H1 (cell line): ENCODE measurements around the gene MID1. TPM values are rescaled to one million over a fixed set of nuclear protein-coding genes. Genes with fewer than 3 reads are reported as not detected.

Experiments
- CTCF ChIA-PET: fragments of 300-600 bp; sonication (Branson Sonifier 250); formaldehyde crosslinking; loops from one replicate; lab custom pipeline; 2021; ENCODE audit not compliant: partially characterized antibody; lab: Charles Lee
- POLR2A ChIA-PET: fragments of 300-600 bp; sonication (Branson Sonifier 250); formaldehyde crosslinking; loops from one replicate; lab custom pipeline; 2021; ENCODE audit warnings: inconsistent platforms; ENCODE audit not compliant: partially characterized antibody; lab: Charles Lee
- DNase-seq, 2 experiments: peaks; one replicate each; pipeline versions ENCODE4 v3.0.0 to v3.0.0-alpha.2; 2010 to 2022; ENCODE audit warnings: low spot score in 2 of 2, low read depth in 1 of 2, mixed read lengths in 1 of 2
- FAIRE-seq: peaks from 2 replicates; lab custom pipeline; 2011; peaks lifted over from hg19 to GRCh38; lab: Jason Lieb, UNC
- H2AFZ ChIP-seq: 2 replicates; pipeline ENCODE4 v1.8.1; 2012; ENCODE audit warnings: low read length, inconsistent platforms
- H2AK5ac ChIP-seq: 2 replicates; pipeline ENCODE4 v1.6.1; 2013; ENCODE audit warnings: low read depth, low read length
- H2BK120ac ChIP-seq: replicated peaks from 2 replicates; pipeline ENCODE3; 2013; ENCODE audit warnings: low read depth, low read length, inconsistent platforms
- H2BK12ac ChIP-seq: 2 replicates; pipeline ENCODE4 v1.6.1; 2013; ENCODE audit warnings: low read depth, low read length
- H2BK15ac ChIP-seq: 2 replicates; pipeline ENCODE4 v1.6.1; 2013; ENCODE audit warnings: low read length
- H2BK20ac ChIP-seq: 2 replicates; pipeline ENCODE4 v1.6.1; 2013; ENCODE audit warnings: low read length
- H2BK5ac ChIP-seq: 2 replicates; pipeline ENCODE4 v1.6.1; 2013; ENCODE audit warnings: low read depth, low read length
- H3K14ac ChIP-seq: 2 replicates; pipeline ENCODE4 v1.6.1; 2013; ENCODE audit warnings: inconsistent platforms; ENCODE audit not compliant: insufficient read length
- H3K18ac ChIP-seq: 2 replicates; pipeline ENCODE4 v1.6.1; 2013; ENCODE audit warnings: low read length; ENCODE audit errors: extremely low read depth
- H3K23ac ChIP-seq: 2 replicates; pipeline ENCODE4 v1.6.1; 2013; ENCODE audit warnings: inconsistent platforms; ENCODE audit not compliant: insufficient read length
- H3K23me2 ChIP-seq: 2 replicates; pipeline ENCODE4 v1.6.1; 2013; ENCODE audit warnings: low read depth, low read length
- H3K27ac ChIP-seq: 2 replicates; pipeline ENCODE4 v1.6.1; 2011; ENCODE audit warnings: low read depth, low read length, inconsistent platforms
- H3K27me3 ChIP-seq, 4 experiments: replicated peaks in 1 of 4; 1 replicate in 1 of 4; 2 replicates in 3 of 4; pipeline versions ENCODE4 v1.6.1 to v1.8.1; 2011 to 2013; ENCODE audit warnings: low read length in 3 of 4, mild to moderate bottlenecking in 3 of 4, inconsistent platforms in 2 of 4, mixed read lengths in 2 of 4, moderate library complexity in 1 of 4; ENCODE audit not compliant: control insufficient read depth in 3 of 4, insufficient read depth in 3 of 4; ENCODE audit errors: extremely low read depth in 1 of 4
- H3K36me3 ChIP-seq, 4 experiments: 2 replicates each; pipeline versions ENCODE4 v1.6.1 to v1.8.1; 2011 to 2013; ENCODE audit warnings: mild to moderate bottlenecking in 4 of 4, low read length in 3 of 4, moderate library complexity in 2 of 4, control low read depth in 1 of 4, inconsistent platforms in 1 of 4; ENCODE audit not compliant: insufficient read depth in 4 of 4, control insufficient read depth in 2 of 4
- H3K4ac ChIP-seq: replicated peaks from 2 replicates; pipeline ENCODE3; 2013; ENCODE audit warnings: low read length, low read depth, mixed read lengths, inconsistent platforms; ENCODE audit not compliant: insufficient read length
- H3K4me1 ChIP-seq, 4 experiments: replicated peaks in 1 of 4; 1 replicate in 1 of 4; 2 replicates in 3 of 4; pipeline versions ENCODE4 v1.6.1 to v1.8.1; 2011 to 2013; ENCODE audit warnings: low read length in 3 of 4, inconsistent platforms in 2 of 4, mixed read lengths in 1 of 4; ENCODE audit not compliant: insufficient read depth in 4 of 4, control insufficient read depth in 3 of 4
- H3K4me2 ChIP-seq, 2 experiments: 2 replicates each; pipeline versions ENCODE4 v1.6.1 to v1.8.1; 2011 to 2013; ENCODE audit warnings: low read depth in 2 of 2, low read length in 2 of 2, control low read depth in 1 of 2, inconsistent platforms in 1 of 2, mild to moderate bottlenecking in 1 of 2; ENCODE audit not compliant: insufficient read depth in 1 of 2
- H3K4me3 ChIP-seq, 4 experiments: fragments of 200-600, 300-600 bp in 1 of 4; sonication (generic), shearing (Covaris generic), sonication (Bioruptor Twin) in 1 of 4; 2 replicates each; pipeline versions ENCODE4 v1.5.1 to v1.8.1; 2011 to 2016; ENCODE audit warnings: low read length in 4 of 4, low read depth in 3 of 4, control low read depth in 2 of 4, inconsistent platforms in 2 of 4, mild to moderate bottlenecking in 2 of 4, mixed read lengths in 1 of 4, moderate library complexity in 1 of 4; ENCODE audit not compliant: insufficient read depth in 2 of 4; ENCODE audit errors: extremely low read depth in 1 of 4
- H3K56ac ChIP-seq: replicated peaks from 2 replicates; pipeline ENCODE3; 2013; ENCODE audit warnings: low read depth, mild to moderate bottlenecking, mixed read lengths, low read length, inconsistent platforms; ENCODE audit not compliant: insufficient read length
- H3K79me1 ChIP-seq: 2 replicates; pipeline ENCODE4 v1.6.1; 2013; ENCODE audit warnings: low read depth, low read length, control low read depth
- H3K79me2 ChIP-seq, 2 experiments: 2 replicates each; pipeline versions ENCODE4 v1.6.1 to v1.8.1; 2012 to 2013; ENCODE audit warnings: low read length in 2 of 2, mild to moderate bottlenecking in 2 of 2, inconsistent platforms in 1 of 2; ENCODE audit not compliant: insufficient read depth in 2 of 2, control insufficient read depth in 1 of 2
- H3K9ac ChIP-seq, 4 experiments: replicated peaks in 1 of 4; 1 replicate in 1 of 4; 2 replicates in 3 of 4; pipeline versions ENCODE4 v1.6.1 to v1.8.1; 2011 to 2013; ENCODE audit warnings: low read depth in 3 of 4, low read length in 3 of 4, control low read depth in 2 of 4, mild to moderate bottlenecking in 2 of 4, moderate library complexity in 2 of 4, inconsistent platforms in 1 of 4; ENCODE audit errors: extremely low read depth in 1 of 4
- H3K9me3 ChIP-seq, 2 experiments: 2 replicates each; pipeline versions ENCODE4 v1.6.1 to v1.8.1; 2012 to 2013; ENCODE audit warnings: mild to moderate bottlenecking in 2 of 2, moderate library complexity in 2 of 2, control low read depth in 1 of 2, inconsistent platforms in 1 of 2, low read depth in 1 of 2, low read length in 1 of 2, mixed read lengths in 1 of 2; ENCODE audit not compliant: insufficient read depth in 2 of 2
- H4K20me1 ChIP-seq, 2 experiments: replicated peaks in 1 of 2; 2 replicates each; pipeline versions ENCODE3 to v1.8.1; 2011 to 2013; ENCODE audit warnings: inconsistent platforms in 2 of 2, low read length in 2 of 2, mild to moderate bottlenecking in 1 of 2; ENCODE audit not compliant: insufficient read depth in 2 of 2, control insufficient read depth in 1 of 2
- H4K5ac ChIP-seq: 2 replicates; pipeline ENCODE4 v1.6.1; 2013; ENCODE audit warnings: low read length, low read depth, mixed read lengths, inconsistent platforms; ENCODE audit not compliant: insufficient read length
- H4K8ac ChIP-seq: 2 replicates; pipeline ENCODE4 v1.8.0; 2013; ENCODE audit warnings: mild to moderate bottlenecking, moderate library complexity, low read length, inconsistent platforms; ENCODE audit not compliant: insufficient read depth; ENCODE audit errors: extremely low read depth
- H4K91ac ChIP-seq: replicated peaks from 2 replicates; pipeline ENCODE3; 2013; ENCODE audit warnings: low read length, mixed read lengths, inconsistent platforms; ENCODE audit not compliant: insufficient read length
- FOSL1 ChIP-seq: IDR thresholded peaks from 2 replicates; pipeline ENCODE4 v1.6.1; 2011; ENCODE audit warnings: mild to moderate bottlenecking, low read depth, low read length, moderate library complexity; ENCODE audit not compliant: insufficient read depth
- HDAC2 ChIP-seq, 2 experiments: fragments of 300-600 bp in 1 of 2; sonication (generic) in 1 of 2; IDR thresholded peaks; 2 replicates each; pipeline ENCODE4 v1.6.1; 2011 to 2012; ENCODE audit warnings: low read depth in 2 of 2, low read length in 2 of 2, mild to moderate bottlenecking in 2 of 2, moderate library complexity in 2 of 2, borderline replicate concordance in 1 of 2, inconsistent platforms in 1 of 2
- JUND ChIP-seq: IDR thresholded peaks from 2 replicates; pipeline ENCODE4 v1.6.1; 2011; ENCODE audit warnings: mild to moderate bottlenecking, improper control_type of control experiment, low read length
- SIN3A ChIP-seq, 2 experiments: IDR thresholded peaks in 1 of 2; conservative IDR thresholded peaks in 1 of 2; 2 replicates each; pipeline ENCODE4 v1.6.1; 2011 to 2012; ENCODE audit warnings: low read length in 2 of 2, improper control_type of control experiment in 1 of 2, low read depth in 1 of 2, mild to moderate bottlenecking in 1 of 2
- SP1 ChIP-seq: IDR thresholded peaks from 2 replicates; pipeline ENCODE4 v1.6.1; 2011; ENCODE audit warnings: low read depth, low read length
- TEAD4 ChIP-seq: IDR thresholded peaks from 2 replicates; pipeline ENCODE4 v1.6.1; 2012; ENCODE audit warnings: low read depth, low read length, inconsistent platforms, mixed read lengths
- WGBS, 2 experiments: shearing (Covaris generic) in 1 of 2; methylation state at CpG; one replicate each; pipeline versions ENCODE4 v1.1.6 to v1.1.7; 2013 to 2015; ENCODE audit warnings: low lambda C conversion rate in 2 of 2, mixed read lengths in 2 of 2, inconsistent platforms in 1 of 2, low coverage in 1 of 2, missing lambda C conversion rate in 1 of 2; ENCODE audit not compliant: insufficient replicate concordance in 2 of 2, insufficient coverage in 1 of 2, insufficient read length in 1 of 2; ENCODE audit errors: extremely low coverage in 1 of 2, missing lambda C conversion rate in 1 of 2; 5-methylcytosine and 5-hydroxymethylcytosine counted together
- polyA plus RNA-seq, 7 experiments: library from polyadenylated mRNA; depleted of rRNA in 3 of 7; stranded (reverse) in 5 of 7; unstranded in 2 of 7; fragments of >200 nt in 5 of 7; fragments of 200-250 nt in 2 of 7; gene quantifications; 1 replicate in 5 of 7; 2 replicates in 1 of 7; 4 replicates in 1 of 7; pipeline versions ENCODE4 v1.2.1 to v1.2.3, GENCODE V29; 2011 to 2013; ENCODE audit warnings: missing spikeins in 2 of 7, mixed read lengths in 2 of 7
- total RNA-seq: library from RNA; stranded (reverse); fragmentation: NEBNext Ultra II Directional; extraction: Animal tissue kit (Norgen Biotek cat#: 25700); gene quantifications from 2 replicates; pipeline ENCODE4 v1.2.1, GENCODE V29; 2021
- TF ChIP-seq, protein P1 (sequence below): IDR thresholded peaks from 2 replicates; pipeline ENCODE4 v1.6.1; 2011; ENCODE audit warnings: low read depth, mild to moderate bottlenecking, low read length; ENCODE audit not compliant: insufficient read depth
- TF ChIP-seq, protein P2 (sequence below): IDR thresholded peaks from 2 replicates; pipeline ENCODE4 v1.6.1; 2011; ENCODE audit warnings: low read length, improper control_type of control experiment
- TF ChIP-seq, protein P3 (sequence below): IDR thresholded peaks from 2 replicates; pipeline ENCODE4 v1.6.1; 2012; ENCODE audit warnings: low read length, inconsistent platforms

The MID1 gene
- total and polyA plus RNA-seq, 2 of the 8 experiments (the other 6 are each of a cell fraction or from before 2014, with no cell fraction given): 12.9 to 54.3 TPM

DNA sequence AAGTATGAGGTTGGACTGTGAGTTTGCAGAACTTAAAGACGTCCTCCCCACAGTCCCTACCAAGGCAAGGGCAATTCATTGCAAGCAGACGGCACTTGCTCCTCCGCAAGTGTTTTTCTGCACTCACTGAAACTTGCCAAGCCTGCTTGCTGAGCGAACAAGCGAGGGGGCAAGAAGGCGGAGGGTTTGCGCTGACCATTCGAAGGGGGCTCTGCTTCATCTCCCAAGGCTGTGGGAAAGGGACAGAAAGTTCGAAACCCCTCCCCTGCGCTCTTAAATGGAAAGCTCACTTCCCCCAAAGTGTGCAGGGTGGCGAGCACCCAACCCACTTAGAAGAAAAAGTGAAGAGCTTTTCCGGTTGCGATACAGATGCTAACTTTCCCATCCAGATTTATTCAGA, 1.4 kb downstream of the MID1 start:
- Histone ChIP-seq H2AK5ac (no peak overlapping the region), H3K23me2 (0 out of 2 replicates have a peak, but pooled peaks cover 6% of the 10 kb centered on the region), H3K56ac (no peak overlapping the region), H3K23ac (no peak overlapping the region), H2BK20ac (no peak overlapping the region), H3K79me1 (peaks cover 8% of the 10 kb centered on the region; the same call in 1 of the 2 replicates), H3K27ac (no peak overlapping the region; the same call in 1 of the 2 replicates), H3K27me3 (no peaks in the 10 kb centered on the region), H3K14ac (no peak overlapping the region), H4K5ac (no peak overlapping the region), H3K4me2 (peak overlapping the region; percentile 79 to 94), H3K36me3 (no peaks in the 10 kb centered on the region), H4K91ac (no peak overlapping the region), H3K4me1 (peaks cover 3 to 20% (median 4%) of the 10 kb centered on the region in 4 experiments), H2AFZ (no peak overlapping the region), H4K8ac (no peak overlapping the region), H3K4me3 (peak overlapping the region; percentile 68 to 93 (median 78)), H2BK15ac (no peak overlapping the region), H3K18ac (peak overlapping the region; percentile 60), H3K4ac (peak overlapping the region; percentile 13), H4K20me1 (peaks cover 0 to 1% of the 10 kb centered on the region in 2 experiments), H2BK120ac (no peak overlapping the region), H2BK12ac (peak overlapping the region; percentile 17; the same call in 1 of the 2 replicates), H3K9ac (peak overlapping the region; percentile 49 to 86 (median 82); a peak in 5 of 7 replicates), H3K79me2 (peaks cover 0 to 58% of the 10 kb centered on the region in 2 experiments), H2BK5ac (0 out of 2 replicates have a peak overlapping the region, but pooled peaks have one; percentile 9), H3K9me3 (no peaks in the 10 kb centered on the region)
- 1% methylated on average over 12 of the region's 13 CpGs; no CpG with 5 or more reads in 1 of the 2 experiments for WGBS, 2 experiments
- FAIRE-seq (no peak), DNase-seq (no peak)
- POLR2A ChIA-PET: interaction anchor here (0.9 to 2.1 kb wide), 3 partner anchors 8 to 18 kb away, joined by 3 to 10 read pairs (median 3); no protein-coding TSS in a partner anchor
- CTCF ChIA-PET: interaction anchor here (1.4 to 2.1 kb wide), 4 partner anchors 9 to 65 kb away, joined by 3 to 10 read pairs (median 6); no protein-coding TSS in a partner anchor
- TF ChIP-seq JUND (no peak), SIN3A (conservative IDR thresholded peaks at IDR 0.05 in 1 of 2, IDR thresholded peaks at IDR 0.05 in 1 of 2; ENCODE audit: low read depth in 1 of 2, low read length in 2 of 2) (no peak), TEAD4 (no peak), HDAC2 (IDR thresholded peaks at IDR 0.05; ENCODE audit: borderline replicate concordance in 1 of 2, low read depth in 2 of 2, low read length in 2 of 2) (no peak), SP1 (no peak), FOSL1 (no peak)
- TF ChIP-seq, protein P1, sequence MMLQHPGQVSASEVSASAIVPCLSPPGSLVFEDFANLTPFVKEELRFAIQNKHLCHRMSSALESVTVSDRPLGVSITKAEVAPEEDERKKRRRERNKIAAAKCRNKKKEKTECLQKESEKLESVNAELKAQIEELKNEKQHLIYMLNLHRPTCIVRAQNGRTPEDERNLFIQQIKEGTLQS: no peak
- TF ChIP-seq, protein P2, sequence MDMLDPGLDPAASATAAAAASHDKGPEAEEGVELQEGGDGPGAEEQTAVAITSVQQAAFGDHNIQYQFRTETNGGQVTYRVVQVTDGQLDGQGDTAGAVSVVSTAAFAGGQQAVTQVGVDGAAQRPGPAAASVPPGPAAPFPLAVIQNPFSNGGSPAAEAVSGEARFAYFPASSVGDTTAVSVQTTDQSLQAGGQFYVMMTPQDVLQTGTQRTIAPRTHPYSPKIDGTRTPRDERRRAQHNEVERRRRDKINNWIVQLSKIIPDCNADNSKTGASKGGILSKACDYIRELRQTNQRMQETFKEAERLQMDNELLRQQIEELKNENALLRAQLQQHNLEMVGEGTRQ: no peak
- TF ChIP-seq, protein P3, sequence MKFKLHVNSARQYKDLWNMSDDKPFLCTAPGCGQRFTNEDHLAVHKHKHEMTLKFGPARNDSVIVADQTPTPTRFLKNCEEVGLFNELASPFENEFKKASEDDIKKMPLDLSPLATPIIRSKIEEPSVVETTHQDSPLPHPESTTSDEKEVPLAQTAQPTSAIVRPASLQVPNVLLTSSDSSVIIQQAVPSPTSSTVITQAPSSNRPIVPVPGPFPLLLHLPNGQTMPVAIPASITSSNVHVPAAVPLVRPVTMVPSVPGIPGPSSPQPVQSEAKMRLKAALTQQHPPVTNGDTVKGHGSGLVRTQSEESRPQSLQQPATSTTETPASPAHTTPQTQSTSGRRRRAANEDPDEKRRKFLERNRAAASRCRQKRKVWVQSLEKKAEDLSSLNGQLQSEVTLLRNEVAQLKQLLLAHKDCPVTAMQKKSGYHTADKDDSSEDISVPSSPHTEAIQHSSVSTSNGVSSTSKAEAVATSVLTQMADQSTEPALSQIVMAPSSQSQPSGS: no peak
